Spinal cord (tissue), 10 donors: Measurements from ENCODE around the gene COL21A1. TPM values are rescaled to one million over a fixed set of nuclear protein-coding genes. Genes with fewer than 3 reads are reported as not detected.
"Not testable (repeated sequence)": the region's sequence is repeated elsewhere in the genome, so short reads cannot be mapped to it uniquely, and the experiment has no call there.

Experiments
- DNase-seq, 6 donors: peaks; one replicate each; pipeline versions ENCODE4 v3.0.0 to v3.0.0-alpha.2; 2013 to 2015; ENCODE audit warnings: low spot score in 6 of 6, low read depth in 4 of 6
- H3K27ac ChIP-seq: one replicate; pipeline ENCODE4 v1.5.1; 2013; ENCODE audit warnings: low read depth, low read length, control low read depth
- H3K27me3 ChIP-seq: one replicate; pipeline ENCODE4 v1.6.1; 2013; ENCODE audit warnings: low read length; ENCODE audit not compliant: control insufficient read depth, insufficient read depth
- H3K36me3 ChIP-seq: one replicate; pipeline ENCODE4 v1.6.1; 2013; ENCODE audit warnings: low read length; ENCODE audit not compliant: control insufficient read depth, insufficient read depth
- H3K4me1 ChIP-seq: one replicate; pipeline ENCODE4 v1.6.1; 2013; ENCODE audit warnings: low read length; ENCODE audit not compliant: control insufficient read depth, insufficient read depth
- H3K4me3 ChIP-seq: one replicate; pipeline ENCODE4 v1.5.1; 2013; ENCODE audit warnings: low read depth, low read length, control low read depth
- H3K9me3 ChIP-seq: one replicate; pipeline ENCODE4 v1.6.1; 2013; ENCODE audit warnings: low read length; ENCODE audit not compliant: control insufficient read depth, insufficient read depth
- WGBS: methylation state at CpG from one replicate; pipeline ENCODE4 v1.1.5; 2013; ENCODE audit warnings: missing lambda C conversion rate; ENCODE audit not compliant: insufficient coverage; 5-methylcytosine and 5-hydroxymethylcytosine counted together
- polyA plus RNA-seq, 2 donors: library from polyadenylated mRNA; unstranded; fragments of 120-200 nt; gene quantifications; one replicate each; pipeline ENCODE4 v1.2.1, GENCODE V29; 2013; ENCODE audit not compliant: insufficient read length in 2 of 2
- small RNA-seq: library from RNA; depleted of rRNA; stranded (forward); fragments of <200 nt; gene quantifications from one replicate; pipeline ENCODE3, GENCODE V24; 2014; ENCODE audit warnings: low replicate concordance
- total RNA-seq, 2 donors: library from RNA; depleted of rRNA in 1 of 2; stranded (reverse); fragments of 120-200 nt in 1 of 2; fragments of >200 nt in 1 of 2; gene quantifications; one replicate each; pipeline versions ENCODE4 v1.2.3 to v1.2.4, GENCODE V29; 2013 to 2014
- donor health status: healthy.

Gene COL21A1
- total and polyA plus RNA-seq, 4 donors = 9.0 to 51.7 (median 26.2) TPM

GRCh38 chr6:56019973-56020372 is 227.4 kb downstream of the COL21A1 start:
- WGBS = no CpG with 5 or more reads among the region's 1 CpG
- H3K36me3 ChIP-seq = no peaks in the 10 kb centered on the region
- H3K4me1 ChIP-seq = no peaks in the 10 kb centered on the region
- H3K27ac ChIP-seq = no peak overlapping the region
- peaks cover 2% of the 10 kb centered on the region for H3K9me3 ChIP-seq
- no peaks in the 10 kb centered on the region for H3K27me3 ChIP-seq
- no peak overlapping the region for H3K4me3 ChIP-seq
- DNase-seq = no peak

- no peaks in the 10 kb centered on the region for H3K27me3 ChIP-seq
- no peak overlapping the region for H3K27ac ChIP-seq
- no peaks in the 10 kb centered on the region for H3K4me1 ChIP-seq
- DNase-seq = no peak
- no peak overlapping the region for H3K4me3 ChIP-seq
- peaks cover 2% of the 10 kb centered on the region for H3K9me3 ChIP-seq
- 100% methylated on average over 1 of the region's 2 CpGs for WGBS
- no peaks in the 10 kb centered on the region for H3K36me3 ChIP-seq
Measured at GRCh38 chr6:56017198-56017597, 230.2 kb downstream of the COL21A1 start.

- DNase-seq, H3K27me3 ChIP-seq, H3K36me3 ChIP-seq, H3K4me3 ChIP-seq, H3K9me3 ChIP-seq, H3K4me1 ChIP-seq, H3K27ac ChIP-seq: not testable (repeated sequence)
- 91% methylated on average over 10 of the region's 10 CpGs for WGBS
Measured at GRCh38 chr6:56014039-56014438, 233.3 kb downstream of the COL21A1 start.

GRCh38 chr6:56009636-56010035 is 237.7 kb downstream of the COL21A1 start:
- WGBS = no CpG with 5 or more reads among the region's 2 CpGs
- H3K4me1 ChIP-seq = no peaks in the 10 kb centered on the region
- no peaks in the 10 kb centered on the region for H3K9me3 ChIP-seq
- no peaks in the 10 kb centered on the region for H3K27me3 ChIP-seq
- H3K4me3 ChIP-seq = no peak overlapping the region
- DNase-seq = no peak
- no peaks in the 10 kb centered on the region for H3K36me3 ChIP-seq
- no peak overlapping the region for H3K27ac ChIP-seq

Small RNAs within 50 kb of the gene (small RNA-seq; reads per million reads assigned to genes)
- gene DHFRP6 = not detected
